ENCODE results near the gene IKZF1.
A peak's percentile ranks its signal among the peaks of the same experiment; 100 is the strongest.

The IKZF1 gene

GRCh38 chr7:50309721-50310120, 5.2 kb downstream of the IKZF1 start:
- DNase-seq, result no peak

GRCh38 chr7:50310361-50310760, 5.8 kb downstream of the IKZF1 start:
- no peak for DNase-seq

GRCh38 chr7:50310956-50311355, 6.4 kb downstream of the IKZF1 start:
- no peak for DNase-seq

GRCh38 chr7:50312250-50313162, 8.0 kb downstream of the IKZF1 start:
- no peak for DNase-seq

- no peak for DNase-seq
These were observed 10.5 kb downstream of the IKZF1 start for GRCh38 chr7:50314836-50315592.

- peak; percentile 59 for DNase-seq
These were observed 11.5 kb downstream of the IKZF1 start for GRCh38 chr7:50315739-50316671.

- no peak for DNase-seq
These were observed 12.7 kb downstream of the IKZF1 start for GRCh38 chr7:50317221-50317678.

GRCh38 chr7:50317697-50318669, 13.5 kb downstream of the IKZF1 start:
- DNase-seq, result peak; percentile 51

GRCh38 chr7:50321487-50322067, 17.1 kb downstream of the IKZF1 start:
- DNase-seq, result peak; percentile 53

GRCh38 chr7:50324113-50324512, 19.6 kb downstream of the IKZF1 start:
- no peak for DNase-seq

- DNase-seq, result no peak
These were observed 22.9 kb downstream of the IKZF1 start for GRCh38 chr7:50327443-50327842.

- DNase-seq, result no peak
These were observed 25.3 kb downstream of the IKZF1 start for GRCh38 chr7:50329775-50330174.

GRCh38 chr7:50330254-50330653, 25.7 kb downstream of the IKZF1 start:
- DNase-seq, result no peak

- no peak for DNase-seq
These were observed 26.2 kb downstream of the IKZF1 start for GRCh38 chr7:50330696-50331095.

GRCh38 chr7:50331564-50332208, 27.2 kb downstream of the IKZF1 start:
- no peak for DNase-seq

- no peak for DNase-seq
These were observed 28.0 kb downstream of the IKZF1 start for GRCh38 chr7:50332241-50333165.

- no peak for DNase-seq
These were observed 28.7 kb downstream of the IKZF1 start for GRCh38 chr7:50333221-50333651.

GRCh38 chr7:50334341-50334994, 30.0 kb downstream of the IKZF1 start:
- DNase-seq, result no peak

Data from stimulated activated CD8-positive, alpha-beta memory T cell treated with anti-CD3 and anti-CD28 coated beads, Interleukin-4, amount 100 ng/mL, for 48 hours (primary cell).